Measurements from ENCODE around the gene TNF.

DNA sequence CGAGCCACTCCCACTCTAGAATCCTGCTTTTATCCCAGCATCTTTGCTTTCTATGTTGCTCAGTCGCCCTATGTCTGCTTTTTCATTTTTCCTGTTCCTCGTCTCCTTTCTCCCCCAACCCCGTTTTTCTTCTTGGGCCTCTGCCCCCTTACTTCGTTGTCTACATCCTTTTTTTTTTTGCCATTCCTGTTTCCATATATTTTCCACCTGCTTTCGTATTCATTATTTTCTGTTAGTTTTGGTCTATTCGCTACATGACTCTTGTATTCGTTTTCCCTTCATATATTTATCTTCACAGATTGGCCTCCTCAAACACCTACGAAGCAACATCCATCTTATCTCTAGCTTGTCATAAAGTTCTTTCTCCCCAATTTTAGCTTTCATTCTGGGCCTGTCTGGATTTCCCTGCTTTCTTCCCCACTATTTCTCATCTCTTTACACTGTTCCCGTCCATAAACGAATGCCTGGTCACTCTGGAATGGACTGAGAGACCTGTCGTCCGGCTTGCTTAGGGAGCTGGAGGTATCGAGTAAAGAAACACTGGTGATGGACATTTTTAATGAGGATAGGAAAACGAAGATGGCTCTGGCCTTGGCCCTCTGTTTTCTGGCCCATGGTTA lies 46.1 kb downstream of the TNF start:
- TF ChIP-seq CTCF (IDR thresholded peaks at IDR 0.05) (no peak), NR2C2 (CRISPR knock-in tag; IDR thresholded peaks at IDR 0.05) (no peak), E2F1 (CRISPR knock-in tag; IDR thresholded peaks at IDR 0.05) (no peak)
- TF ChIP-seq, protein P1, sequence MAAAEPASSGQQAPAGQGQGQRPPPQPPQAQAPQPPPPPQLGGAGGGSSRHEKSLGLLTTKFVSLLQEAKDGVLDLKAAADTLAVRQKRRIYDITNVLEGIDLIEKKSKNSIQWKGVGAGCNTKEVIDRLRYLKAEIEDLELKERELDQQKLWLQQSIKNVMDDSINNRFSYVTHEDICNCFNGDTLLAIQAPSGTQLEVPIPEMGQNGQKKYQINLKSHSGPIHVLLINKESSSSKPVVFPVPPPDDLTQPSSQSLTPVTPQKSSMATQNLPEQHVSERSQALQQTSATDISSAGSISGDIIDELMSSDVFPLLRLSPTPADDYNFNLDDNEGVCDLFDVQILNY (CRISPR knock-in tag; IDR thresholded peaks at IDR 0.05) = no peak
